ENCODE results near the gene SRRM4.

- TF ChIP-seq EP300 (IDR thresholded peaks at IDR 0.05) = no peak
- TF ChIP-seq CTCF (IDR thresholded peaks at IDR 0.05) = no peak
- TF ChIP-seq POLR2A (IDR thresholded peaks at IDR 0.05) = no peak
Observed at GRCh38 chr12:119171691-119172425, 190.5 kb downstream of the SRRM4 start.
